ENCODE results near the gene SMIM24.
"Not testable (repeated sequence)": the region's sequence is repeated elsewhere in the genome, so short reads cannot be mapped to it uniquely, and the experiment has no call there.

The SMIM24 gene

DNA sequence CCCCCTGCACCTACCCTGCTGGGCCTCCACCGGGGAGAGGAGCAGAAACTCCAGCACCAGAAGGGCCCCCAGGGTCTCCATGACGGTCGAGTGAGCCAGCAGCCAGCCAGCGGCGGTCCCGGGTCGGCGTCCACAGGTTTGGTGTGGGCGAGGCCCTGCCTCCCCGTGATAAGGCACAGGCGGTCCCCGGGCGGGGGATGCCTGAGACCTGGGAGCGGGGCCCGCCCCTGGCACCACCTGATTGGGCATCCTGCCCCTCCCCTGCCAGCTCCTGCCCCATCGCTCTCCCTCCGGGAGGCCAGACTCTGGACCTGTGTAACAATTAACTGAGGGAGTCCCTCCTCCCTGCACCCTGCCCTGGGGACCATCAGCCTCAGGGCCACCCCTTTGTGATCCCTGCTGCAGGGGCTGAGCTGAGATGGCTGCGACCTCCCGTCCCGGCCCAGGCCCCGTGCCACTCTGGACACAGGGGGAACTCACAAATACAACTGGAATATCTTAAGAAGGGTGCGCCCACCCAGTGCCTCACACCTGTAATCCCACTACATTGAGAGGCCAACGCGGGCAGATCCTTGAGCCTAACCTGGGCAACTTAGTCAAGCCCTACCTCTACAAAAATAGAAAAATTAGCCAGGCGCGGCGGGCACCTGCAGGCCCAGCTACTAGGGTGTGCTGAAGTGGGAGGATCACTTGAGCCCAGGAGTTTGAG is at the start of gene SMIM24:
Gene SMIM24 (minus strand): TSS at position 143 of the 709 bp plus-strand sequence. CDS start 62 bp downstream, at position 81.
- DNase-seq = no peak

DNA sequence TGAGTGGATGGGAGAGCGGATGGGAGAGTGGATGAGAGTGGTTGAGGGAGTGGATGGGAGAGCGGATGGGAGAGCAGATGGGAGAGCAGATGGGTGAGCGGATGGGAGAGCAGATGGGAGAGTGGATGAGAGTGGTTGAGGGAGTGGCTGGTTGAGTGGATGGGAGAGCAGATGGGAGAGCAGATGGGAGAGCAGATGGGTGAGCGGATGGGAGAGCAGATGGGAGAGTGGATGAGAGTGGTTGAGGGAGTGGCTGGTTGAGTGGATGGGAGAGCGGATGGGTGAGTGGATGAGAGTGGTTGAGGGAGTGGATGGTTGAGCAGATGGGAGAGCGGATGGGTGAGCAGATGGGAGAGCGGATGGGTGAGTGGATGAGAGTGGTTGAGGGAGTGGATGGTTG is 49.0 kb upstream of the SMIM24 start:
- not testable (repeated sequence) for DNase-seq

DNA sequence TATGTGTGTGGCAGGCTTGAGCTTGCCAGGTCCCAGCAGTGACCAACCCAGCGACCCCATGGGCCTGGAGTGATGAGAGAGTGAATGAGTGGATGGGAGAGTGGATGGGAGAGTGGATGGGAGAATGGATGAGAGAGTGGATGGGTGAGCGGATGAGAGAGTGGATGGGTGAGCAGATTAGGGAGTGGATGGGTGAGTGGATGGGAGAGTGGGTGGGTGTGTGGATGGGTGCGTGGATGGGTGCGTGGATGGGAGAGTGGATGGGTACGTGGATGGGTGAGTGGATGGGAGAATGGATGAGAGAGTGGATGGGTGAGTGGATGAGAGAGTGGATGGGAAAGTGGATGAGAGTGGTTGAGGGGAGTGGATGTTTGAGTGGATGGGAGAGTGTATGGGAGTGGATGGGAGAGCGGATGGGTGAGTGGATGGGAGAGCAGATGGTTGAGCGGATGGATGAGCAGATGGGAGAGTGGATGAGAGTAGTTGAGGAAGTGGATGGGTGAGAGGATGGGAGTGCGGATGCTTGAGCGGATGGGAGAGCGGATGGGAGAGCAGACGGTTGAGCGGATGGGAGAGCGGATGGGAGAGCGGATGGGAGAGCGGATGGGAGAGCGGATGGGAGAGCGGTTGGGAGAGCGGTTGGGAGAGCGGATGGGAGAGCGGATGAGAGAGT is 48.4 kb upstream of the SMIM24 start:
- no peak for DNase-seq

DNA sequence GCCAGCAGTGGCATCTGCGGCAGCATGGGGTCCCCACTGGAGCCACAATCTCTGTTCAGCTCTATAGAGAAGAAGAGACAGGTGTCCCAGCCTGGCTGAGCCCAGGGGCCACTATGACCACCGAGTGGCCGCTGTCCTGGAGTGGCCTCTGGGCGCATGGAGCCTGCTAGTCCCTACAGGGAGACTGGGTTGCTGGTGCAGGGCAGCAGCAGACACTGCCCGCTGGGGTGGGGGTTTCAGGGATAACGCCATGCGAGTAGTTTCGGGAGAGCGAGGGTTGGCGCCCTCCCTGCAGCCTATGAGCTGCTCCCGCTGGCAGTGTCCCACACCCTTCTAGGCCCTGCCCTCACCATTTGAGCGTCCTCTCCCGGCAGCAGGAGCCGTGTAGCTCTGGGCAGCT is 47.8 kb upstream of the SMIM24 start:
- DNase-seq = no peak

DNA sequence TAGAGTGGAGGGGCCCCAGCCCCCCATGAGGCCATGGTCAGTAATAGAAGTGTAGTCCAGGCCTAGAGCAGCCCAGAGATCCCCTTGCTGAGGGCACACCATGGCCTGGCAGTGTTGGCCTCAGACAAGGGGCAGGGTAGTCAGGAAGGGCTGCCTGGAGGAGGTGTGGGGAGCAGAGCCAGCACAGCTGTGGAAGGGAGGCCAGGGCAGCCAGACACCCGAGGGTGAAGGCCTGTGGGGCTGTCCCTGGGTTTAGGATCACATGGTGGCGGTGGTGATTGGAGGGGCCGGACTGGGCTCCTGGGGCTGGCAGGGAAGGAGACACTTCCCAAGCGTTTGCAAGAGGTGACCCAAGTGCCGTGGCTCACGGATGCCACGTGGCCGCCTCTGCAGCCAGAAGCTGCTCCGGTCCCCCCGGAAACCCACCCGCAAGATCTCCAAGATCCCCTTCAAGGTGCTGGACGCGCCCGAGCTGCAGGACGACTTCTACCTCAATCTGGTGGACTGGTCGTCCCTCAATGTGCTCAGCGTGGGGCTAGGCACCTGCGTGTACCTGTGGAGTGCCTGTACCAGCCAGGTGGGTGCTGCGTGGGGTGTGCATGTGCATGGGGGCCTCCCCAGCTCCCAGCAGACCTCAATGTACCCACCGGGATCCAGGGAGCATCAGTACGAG is 47.0 kb upstream of the SMIM24 start:
- no peak for DNase-seq

DNA sequence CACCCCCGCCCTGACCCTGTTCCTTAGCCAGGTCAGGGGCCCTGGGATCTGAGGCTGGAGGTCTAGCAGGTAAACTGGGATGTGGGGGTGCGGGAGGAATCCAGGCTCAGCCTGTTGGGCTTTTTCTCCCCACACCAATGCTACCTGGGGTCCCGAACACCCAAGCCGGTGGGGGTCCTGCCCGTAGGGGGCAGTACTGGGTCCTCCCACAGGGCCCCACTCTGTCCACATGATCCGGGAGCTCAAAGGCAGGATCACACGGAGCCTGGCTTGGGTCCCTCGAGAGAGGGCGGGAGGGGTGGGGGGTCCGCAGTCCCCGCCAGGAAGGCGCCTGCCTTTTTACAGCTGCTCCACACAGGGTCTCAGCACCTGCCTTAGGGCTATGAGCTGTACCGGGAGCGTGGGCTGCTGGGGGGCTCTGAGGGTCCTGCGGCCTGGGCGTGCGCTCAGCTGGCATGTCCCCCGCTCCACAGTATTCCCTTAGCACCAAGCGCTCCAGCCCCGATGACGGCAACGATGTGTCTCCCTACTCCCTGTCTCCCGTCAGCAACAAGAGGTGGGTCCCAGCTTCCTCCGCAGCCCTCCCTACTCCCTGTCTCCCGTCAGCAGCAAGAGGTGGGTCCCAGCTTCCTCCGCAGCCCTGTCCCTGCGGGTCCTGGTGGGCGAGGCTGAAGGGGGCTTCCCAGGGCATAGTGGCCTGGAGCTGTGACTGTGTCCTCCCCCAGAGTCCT is 46.3 kb upstream of the SMIM24 start:
- DNase-seq = no peak

DNA sequence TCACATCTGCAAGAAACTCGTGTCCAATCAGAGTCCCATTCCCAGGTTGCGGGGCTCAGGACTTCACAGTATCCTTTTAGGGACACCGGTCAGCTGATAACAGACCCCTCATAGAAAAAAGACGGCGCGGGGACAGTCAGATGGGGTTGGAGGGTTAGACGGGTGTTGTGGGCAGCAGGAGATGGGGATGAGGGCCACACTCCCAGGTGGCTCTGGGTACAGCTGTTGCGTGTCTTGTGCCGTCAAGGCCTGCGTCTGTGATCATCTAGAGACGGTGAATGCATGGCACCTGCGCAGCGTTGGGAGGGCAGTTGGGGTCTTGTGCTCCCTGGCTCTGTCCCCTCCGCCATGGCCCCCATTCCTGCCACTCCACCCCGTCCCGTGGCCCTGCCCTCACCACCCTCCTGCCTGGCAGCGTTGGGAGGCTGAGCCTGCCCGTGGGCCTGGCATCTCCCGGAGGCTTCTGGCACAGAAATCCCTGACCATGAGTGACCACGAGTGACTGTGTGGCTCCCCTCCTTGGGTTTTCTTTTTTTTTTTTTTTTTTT is 44.7 kb upstream of the SMIM24 start:
- DNase-seq = no peak

DNA sequence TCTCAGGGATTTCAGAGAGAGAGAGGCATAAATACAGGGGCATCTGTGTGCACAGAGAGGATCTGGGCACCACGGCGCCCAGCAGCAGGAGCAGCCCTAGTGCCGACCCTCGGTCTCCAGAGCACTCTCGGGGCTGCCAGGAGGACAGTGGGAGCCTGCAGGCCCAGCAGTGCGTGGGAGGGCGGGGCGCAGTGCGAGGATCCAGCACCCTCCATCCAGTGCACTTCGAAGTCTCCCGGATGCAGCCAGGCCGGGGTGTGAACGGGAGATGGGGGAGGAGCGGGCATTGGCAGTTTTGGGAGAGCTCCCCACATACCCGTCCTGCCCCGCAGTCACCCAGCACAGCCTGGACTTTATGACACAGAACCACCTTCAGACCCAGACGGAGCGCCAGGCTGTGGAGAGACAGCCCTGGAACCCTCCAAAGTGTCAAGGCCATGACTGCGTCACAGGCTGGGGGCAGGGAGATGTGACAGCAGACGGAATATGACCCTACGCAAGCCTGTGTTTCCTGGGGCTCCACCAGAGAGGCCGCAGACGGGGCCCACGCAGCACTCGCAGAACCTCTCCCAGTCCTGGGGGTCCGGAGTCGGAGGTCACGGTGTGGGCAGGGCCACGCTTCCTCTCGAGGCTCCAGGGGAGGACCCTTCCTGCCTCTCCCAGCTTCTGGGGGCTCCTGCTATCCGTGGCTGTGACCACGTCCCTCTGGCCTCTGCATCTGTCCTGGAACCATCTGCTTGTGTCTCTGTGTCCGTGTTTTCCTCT is 43.9 kb upstream of the SMIM24 start:
- no peak for DNase-seq

DNA sequence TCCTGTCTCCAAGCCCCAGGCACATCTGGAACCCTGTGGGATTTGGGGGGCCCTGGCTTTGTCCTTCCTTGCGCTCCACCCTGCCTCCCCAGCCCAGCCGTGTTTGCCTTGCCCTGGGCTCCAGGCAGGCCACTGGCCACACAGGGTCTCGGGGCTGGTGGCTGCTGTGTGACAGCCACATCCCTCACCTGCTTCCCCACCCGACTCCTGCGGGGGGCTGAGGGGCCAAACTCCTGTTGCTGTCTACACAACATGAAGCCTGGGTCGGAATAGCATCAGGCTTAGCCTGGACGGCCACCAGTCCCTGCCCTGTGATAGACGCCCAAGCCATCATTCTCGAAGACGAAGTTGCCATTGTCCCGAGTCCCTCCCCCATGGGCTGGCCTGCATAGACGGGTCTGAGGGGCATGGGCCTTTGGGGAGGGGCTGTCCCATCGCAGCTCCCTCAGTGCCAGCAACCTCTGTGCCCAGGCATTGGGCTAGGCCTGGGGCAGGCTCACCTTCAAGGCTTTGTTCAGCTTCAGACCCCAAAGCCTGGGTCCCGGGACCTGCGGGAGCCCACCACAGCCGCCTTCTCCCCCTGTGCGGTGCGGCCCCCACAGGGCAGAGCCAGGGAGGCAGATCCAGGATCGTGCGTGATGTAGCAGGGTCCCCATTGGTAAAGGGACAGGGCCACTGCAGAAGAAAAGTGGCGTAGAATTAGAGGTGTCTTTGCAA is 43.2 kb upstream of the SMIM24 start:
- no peak for DNase-seq

DNA sequence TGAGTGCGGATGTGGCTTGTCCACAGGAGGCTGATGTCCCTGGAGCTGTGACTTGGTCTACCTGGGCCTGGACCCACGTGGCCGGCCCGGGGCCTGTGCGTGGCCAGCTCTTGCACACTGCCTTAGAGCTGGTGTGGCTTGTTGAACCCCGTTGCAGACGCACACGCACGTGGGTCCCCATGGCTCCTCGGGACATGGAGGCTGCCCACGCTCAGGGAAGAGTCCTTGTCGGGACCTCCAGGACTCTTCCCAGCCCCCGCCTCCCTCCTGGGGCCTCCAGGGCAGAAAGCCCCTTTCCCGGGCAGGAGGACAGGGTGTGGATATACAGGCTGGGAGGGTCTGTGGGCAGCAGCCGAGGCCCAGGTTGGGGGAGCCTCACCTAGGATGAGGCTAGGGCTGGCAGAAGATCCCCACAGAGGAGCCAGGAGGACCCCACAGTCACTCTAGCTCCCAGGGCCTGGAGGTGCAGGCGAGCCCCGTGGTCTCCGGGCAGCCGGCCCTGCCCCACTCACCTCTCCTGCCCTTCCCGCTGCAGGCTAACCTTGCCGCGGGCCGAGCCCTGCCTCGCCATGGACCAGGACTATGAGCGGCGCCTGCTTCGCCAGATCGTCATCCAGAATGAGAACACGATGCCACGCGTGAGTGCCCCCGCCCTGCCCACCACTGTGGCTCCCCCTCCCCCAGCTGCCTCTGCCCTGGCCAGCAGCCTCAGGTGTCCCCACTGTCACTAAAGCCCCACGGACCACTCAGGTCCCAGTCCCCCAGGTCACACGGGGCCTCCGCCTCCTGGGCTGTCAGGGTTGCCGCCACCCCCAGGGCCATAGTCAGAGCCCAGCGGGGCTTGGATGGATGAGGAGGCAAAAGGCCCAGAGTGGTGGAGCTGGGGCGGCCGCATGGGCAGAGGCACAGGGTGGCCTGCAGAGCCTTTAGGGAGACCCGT is 42.4 kb upstream of the SMIM24 start:
- no peak for DNase-seq

DNA sequence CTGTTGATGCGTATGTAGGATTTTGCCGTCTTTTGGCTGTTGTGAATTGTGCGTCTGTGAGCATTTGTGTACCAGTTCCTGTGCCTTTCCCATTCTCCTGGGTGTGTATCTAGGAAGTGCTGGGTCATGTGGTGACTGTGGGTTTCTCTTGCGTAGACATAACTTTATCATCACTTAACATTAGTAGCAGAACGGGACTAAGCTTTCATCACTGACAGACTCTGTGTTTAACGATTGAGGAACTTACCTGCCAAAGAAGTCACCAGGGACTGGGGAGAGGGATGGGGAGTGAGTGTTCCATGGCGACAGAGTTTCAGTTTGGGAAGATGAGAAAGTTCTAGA is 40.8 kb upstream of the SMIM24 start:
- DNase-seq = no peak

DNA sequence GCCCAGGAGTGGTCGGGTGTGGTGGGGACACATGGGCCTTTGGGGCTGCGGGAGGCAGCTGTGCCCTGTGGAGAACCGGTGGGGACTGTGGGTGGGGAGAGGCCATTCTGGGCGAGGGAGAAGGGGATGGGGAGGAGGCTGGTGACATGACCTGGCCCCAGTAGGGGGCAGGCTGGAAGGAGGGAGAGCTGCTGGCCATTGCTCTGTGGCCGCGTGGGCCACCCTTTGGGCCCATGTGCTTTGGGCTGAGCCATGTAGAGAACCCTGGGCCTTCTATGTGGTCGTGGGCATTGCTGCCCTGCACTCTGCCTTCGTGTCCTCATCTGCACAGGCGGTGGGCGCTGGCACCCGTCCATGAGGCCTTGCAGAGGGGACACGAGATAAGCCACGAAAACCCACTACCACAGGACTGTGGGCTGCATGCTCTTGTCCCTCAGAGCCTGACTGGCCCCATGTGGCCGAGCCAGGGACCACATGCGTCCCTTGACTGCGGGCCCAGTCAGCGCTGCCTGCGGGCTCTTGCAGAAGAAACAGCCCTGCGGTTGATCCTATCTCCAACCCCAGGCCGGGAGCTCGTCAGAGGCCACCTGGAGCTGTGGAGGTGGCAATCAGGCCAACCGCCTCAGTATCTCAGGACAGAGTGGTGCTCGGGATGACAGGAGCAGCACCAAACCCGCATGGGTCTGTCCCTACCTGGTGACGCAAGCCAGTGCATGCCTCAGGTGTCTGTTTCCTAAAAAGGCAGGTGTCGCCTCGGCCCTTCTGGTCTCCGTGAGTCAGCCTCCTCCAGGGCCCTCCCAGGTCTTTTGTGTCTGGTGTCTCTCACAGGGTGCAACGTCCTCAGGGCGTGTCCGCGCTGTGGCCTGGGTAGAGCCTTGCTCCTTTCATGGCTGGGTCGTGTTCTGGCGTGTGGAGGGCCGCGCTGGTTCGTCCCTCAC is 40.1 kb upstream of the SMIM24 start:
- DNase-seq = no peak

DNA sequence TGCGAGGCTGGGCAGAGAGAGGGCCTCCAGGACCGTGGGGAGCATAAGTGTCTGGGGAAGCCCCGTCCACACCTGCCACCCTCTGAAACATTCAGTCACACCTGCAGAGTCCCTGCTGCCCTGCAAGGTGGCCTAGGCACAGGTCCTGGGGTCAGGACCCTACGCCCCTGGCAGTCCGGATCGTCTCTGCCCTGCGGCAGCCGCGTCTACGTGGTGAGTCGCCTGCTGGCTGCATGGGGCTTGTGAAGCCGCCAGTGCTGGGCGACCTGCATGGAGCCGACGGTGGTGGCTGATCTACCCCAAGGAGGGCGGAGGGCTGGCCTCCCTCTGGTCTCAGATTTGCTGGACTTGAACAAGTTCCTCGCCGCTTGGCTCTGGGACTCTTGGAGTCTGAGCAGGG is 38.8 kb upstream of the SMIM24 start:
- DNase-seq = no peak

DNA sequence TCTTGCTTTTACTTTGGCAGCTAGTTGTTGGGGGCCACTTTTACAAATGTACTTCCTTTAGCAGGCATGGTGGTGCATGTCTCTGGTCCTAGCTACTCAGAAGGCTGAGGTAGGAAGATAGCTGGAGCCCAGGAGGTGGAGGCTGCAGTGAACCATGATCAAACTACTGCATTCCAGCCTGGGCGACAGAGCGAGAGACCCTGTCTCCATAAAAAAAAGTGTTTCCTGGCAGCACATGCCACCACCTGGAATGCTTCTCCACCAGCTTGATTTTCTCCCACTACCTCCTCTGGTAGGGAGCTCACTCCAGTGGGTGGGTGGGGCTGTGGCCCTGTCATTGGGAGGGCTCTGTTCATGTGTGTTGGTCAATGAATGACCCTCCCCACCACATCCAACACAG is 38.3 kb upstream of the SMIM24 start:
- DNase-seq = no peak

DNA sequence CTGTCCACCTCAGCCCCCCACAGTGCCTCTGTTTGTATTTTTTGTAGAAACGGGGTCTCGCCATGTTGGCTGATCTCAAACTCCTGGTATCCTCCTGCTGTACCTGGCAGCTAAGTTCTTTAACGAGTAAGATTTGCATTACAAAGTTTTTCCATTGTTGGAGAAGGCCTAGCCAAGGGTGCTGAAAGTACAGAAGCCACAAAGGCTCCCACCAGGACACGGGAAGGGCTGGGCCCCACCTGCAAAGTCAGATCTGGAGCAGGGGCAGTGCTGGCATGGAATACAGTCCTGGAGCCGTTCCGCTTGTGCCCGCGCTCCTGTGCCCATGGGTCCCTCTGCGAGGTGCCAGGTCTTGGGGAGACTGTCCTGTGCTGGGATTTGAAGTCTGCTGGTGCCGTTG is 37.9 kb upstream of the SMIM24 start:
- DNase-seq = no peak

DNA sequence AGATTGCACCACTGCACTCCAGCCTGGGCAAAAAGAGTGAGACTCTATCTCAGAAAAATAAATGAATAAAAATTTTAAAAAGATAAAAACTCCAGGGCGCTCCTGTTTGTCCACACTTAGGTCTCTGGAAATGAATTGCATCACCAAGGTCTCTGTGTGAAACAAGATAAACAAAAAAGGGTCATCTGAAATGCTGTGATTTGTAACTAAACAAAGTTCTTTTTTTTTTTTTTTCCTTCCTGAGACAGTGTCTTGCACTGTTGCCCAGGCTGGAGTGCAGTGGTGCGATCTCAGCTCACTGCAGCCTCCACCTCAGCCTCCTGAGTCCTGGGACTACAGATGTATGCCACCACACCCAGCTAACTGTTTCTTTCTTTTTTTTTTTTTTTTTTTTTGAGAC is 37.3 kb upstream of the SMIM24 start:
- DNase-seq = no peak

DNA sequence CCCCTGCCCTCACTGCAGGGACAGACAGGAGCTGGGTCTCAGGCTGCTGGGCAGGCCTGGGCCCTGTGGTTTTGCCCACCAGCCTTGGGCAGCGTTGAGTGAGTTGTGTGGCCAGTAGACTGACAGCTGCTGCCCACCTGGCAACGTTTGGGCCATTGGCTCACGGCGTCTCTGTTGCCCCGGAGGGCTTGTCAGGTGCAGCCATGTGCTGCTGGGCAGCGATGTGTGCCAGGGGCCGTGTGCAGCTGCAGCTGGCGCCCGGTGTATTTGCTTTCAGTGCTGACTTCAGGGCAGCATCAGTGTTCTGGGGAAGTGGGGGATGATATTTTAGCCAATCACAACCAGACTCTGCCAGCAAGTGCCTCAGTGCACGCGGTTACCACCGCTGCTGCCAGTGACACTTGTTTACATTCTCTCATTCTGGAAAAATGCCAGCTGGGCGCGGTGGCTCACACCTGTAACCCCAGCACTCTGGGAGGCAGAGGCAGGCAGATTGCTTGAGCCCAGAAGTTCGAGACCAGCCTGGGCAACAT is 36.4 kb upstream of the SMIM24 start:
- DNase-seq = peak; percentile 65

DNA sequence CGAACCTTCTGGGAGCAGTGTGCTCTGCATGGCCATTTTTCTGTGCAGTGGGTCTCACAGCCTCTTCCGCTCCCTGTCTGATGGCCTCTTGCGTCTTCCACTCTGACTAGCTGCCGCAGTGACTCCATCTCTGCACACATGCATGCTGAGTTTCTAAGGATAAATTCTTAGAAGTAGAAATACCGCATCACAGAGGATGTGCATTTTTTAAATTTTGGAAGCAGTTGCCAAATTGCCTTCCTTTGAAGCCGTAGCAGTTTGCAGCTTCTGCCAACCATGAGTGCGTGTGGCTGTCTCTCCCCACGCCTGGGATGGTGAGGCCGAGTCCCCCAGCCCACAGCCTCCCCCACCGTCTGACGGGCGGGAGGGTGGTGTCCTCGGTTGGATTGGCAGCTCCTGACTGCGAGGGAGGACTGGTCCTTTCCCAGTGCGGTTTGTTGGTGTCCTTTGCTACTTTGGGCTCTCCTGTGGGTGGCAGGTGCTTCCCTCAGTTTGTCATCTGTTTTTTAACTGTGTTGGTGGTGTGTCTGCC is 35.6 kb upstream of the SMIM24 start:
- no peak for DNase-seq

DNA sequence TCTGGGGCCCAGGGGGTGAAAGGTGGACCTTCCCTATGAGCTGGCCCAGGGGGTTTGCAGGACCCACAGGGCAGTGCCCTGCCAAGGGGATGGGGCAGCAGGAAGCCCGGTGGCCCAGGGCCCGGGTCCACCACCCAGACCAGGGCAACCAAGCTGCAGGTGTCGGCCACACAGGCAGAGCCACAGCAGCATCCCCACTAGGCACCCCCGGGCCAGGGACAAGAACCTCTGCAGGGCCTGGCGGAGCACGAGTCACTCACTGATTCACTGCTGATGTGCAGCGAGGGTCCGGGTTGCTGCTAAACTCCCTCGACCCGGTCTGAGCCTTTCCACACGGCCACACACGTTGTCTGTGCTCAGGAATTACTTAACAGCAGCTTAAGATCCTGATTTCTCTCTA is 34.6 kb upstream of the SMIM24 start:
- no peak for DNase-seq
